Mesodermal cell (in vitro differentiated cells): ENCODE results near the gene UBE2J2.
A peak's percentile ranks its signal among the peaks of the same experiment; 100 is the strongest.

ENCODE experiments used
- H3K27ac ChIP-seq: 2 replicates; pipeline ENCODE4 v1.7.0; 2013; ENCODE audit warnings: mild to moderate bottlenecking, low read depth, low read length, moderate library complexity; ENCODE audit not compliant: severe bottlenecking
- H3K36me3 ChIP-seq: 2 replicates; pipeline ENCODE4 v1.7.1; 2013; ENCODE audit warnings: mild to moderate bottlenecking, low read length, moderate library complexity; ENCODE audit not compliant: control insufficient read depth, insufficient read depth
- H3K4me1 ChIP-seq: one replicate; pipeline ENCODE4 v1.7.1; 2013; ENCODE audit warnings: mild to moderate bottlenecking, low read length; ENCODE audit not compliant: insufficient read depth, control insufficient read depth, poor library complexity, severe bottlenecking
- H3K4me3 ChIP-seq: 2 replicates; pipeline ENCODE4 v1.7.0; 2013; ENCODE audit warnings: low read length, control low read depth, mild to moderate bottlenecking; ENCODE audit not compliant: insufficient read depth, poor library complexity, severe bottlenecking; ENCODE audit errors: extremely low read depth
- H3K9me3 ChIP-seq: 2 replicates; pipeline ENCODE4 v1.7.1; 2013; ENCODE audit warnings: mild to moderate bottlenecking, low read length, moderate library complexity; ENCODE audit not compliant: control insufficient read depth
- WGBS, 2 experiments: methylation state at CpG; one replicate each; pipeline ENCODE4 v1.1.5; 2013; ENCODE audit warnings: missing lambda C conversion rate in 2 of 2; ENCODE audit not compliant: insufficient coverage in 2 of 2; 5-methylcytosine and 5-hydroxymethylcytosine counted together

The UBE2J2 gene

GRCh38 chr1:1308756-1309250, 35.1 kb upstream of the UBE2J2 start:
- 0 to 1% methylated on average over 55 to 61 of the region's 66 CpGs for WGBS, 2 experiments
- Histone ChIP-seq H3K27ac (peak overlapping the region; percentile 74), H3K36me3 (peaks cover 28% of the 10 kb centered on the region), H3K4me3 (peak overlapping the region; percentile 79), H3K4me1 (peaks cover 32% of the 10 kb centered on the region), H3K9me3 (no peaks in the 10 kb centered on the region)

- Histone ChIP-seq H3K4me1 (peaks cover 33% of the 10 kb centered on the region), H3K9me3 (no peaks in the 10 kb centered on the region), H3K27ac (peak within 1 kb of the TSS; percentile 95), H3K4me3 (peak within 1 kb of the TSS; percentile 79), H3K36me3 (peaks cover 21% of the 10 kb centered on the region)
- WGBS, 2 experiments: 0% methylated on average over 76 to 103 of the region's 131 CpGs
Measured at GRCh38 chr1:1307923-1308755, 34.5 kb upstream of the UBE2J2 start, which contains the start of the genes ACAP3 and PUSL1. Gene ACAP3, minus strand, starts transcription at chr1:1307930. Its CDS starts 115 bp downstream, at chr1:1307815. Gene PUSL1, plus strand, starts transcription at chr1:1308597. Its CDS starts 47 bp downstream, at chr1:1308644.

DNA sequence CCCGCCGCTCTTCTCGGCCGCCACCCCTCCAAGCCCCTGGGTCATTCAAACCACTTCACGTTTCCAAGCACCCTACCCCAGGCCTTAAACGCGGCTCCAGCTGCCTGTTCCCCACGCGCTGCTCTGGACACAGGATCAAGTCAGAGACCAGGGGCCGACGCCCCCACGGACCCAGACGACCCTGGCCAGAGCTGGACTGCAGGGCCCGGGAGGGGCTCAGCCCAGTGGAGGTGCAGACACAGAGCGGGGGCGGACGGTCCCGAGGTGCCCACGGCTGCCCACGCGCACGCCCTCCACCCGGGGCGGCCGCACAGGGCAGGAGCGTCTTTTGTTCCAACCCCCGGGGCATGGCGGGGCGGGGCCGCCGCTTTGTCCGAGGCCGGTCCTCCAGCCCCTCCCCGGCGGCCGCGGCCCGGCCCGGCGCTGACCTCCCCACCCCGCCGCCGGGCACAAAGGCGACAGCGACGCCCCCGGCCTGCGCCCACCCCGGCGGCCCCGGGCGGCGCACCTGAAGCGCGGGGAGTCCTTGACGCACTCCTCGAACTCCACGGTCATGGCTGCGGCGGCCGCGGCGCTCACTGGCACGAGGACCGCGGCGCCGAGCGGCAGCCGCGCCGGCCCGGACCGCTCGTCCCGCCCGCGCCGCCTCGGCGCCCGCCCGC, 33.7 kb upstream of the UBE2J2 start:
- Histone ChIP-seq H3K9me3 (no peaks in the 10 kb centered on the region), H3K36me3 (peaks cover 16% of the 10 kb centered on the region), H3K27ac (peak overlapping the region; percentile 36), H3K4me1 (peaks cover 33% of the 10 kb centered on the region), H3K4me3 (peak overlapping the region; percentile 79)
- WGBS, 2 experiments: 3% methylated on average over 50 to 56 of the region's 83 CpGs

GRCh38 chr1:1306661-1307260, 33.1 kb upstream of the UBE2J2 start:
- Histone ChIP-seq H3K4me3 (peak overlapping the region; percentile 79), H3K36me3 (peaks cover 12% of the 10 kb centered on the region), H3K4me1 (peaks cover 33% of the 10 kb centered on the region), H3K27ac (no peak overlapping the region), H3K9me3 (no peaks in the 10 kb centered on the region)
- WGBS, 2 experiments: 73 to 75% methylated on average over 25 to 27 of the region's 27 CpGs

- H3K36me3 ChIP-seq: peaks cover 6% of the 10 kb centered on the region
Measured at GRCh38 chr1:1306070-1306660, 32.5 kb upstream of the UBE2J2 start.

DNA sequence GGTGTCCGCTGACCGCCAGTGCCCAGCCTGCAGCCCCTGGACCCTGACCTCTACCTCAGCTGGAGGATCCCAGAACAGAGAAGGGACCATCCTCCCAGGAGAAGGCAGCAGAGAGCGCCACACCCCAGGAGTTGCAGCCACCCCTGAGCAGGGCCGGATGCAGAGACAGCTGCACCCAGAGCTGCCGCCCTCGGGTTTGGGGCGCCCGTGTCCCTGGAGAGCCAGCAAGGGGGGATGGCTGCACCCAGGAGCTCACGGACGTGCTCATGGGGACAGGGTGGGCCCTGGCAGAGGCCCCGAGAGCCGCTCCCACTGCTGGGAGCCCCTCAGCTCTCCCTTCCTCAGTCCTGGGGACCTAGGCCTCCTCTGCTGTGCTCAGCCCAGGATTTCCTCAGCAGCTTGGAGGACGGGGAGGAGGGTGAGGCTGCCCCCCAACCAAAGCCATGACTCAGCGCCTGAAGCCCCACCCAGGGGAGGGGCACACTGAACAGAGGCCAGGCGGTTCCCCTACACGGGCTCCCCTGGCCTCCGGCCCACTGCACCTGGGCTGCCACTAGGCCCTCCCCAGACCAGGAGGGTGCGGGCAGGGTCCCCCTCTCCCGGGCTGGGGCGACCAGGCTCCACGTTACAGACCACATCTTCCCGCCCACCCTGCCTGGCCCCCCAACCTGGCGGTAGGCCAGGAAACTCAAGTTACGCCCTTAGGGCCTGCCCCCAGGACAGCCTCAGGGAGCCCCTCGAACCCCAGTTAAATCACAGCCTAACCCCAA, 31.8 kb upstream of the UBE2J2 start:
- Histone ChIP-seq H3K27ac (peak overlapping the region; percentile 68), H3K36me3 (peaks cover under 1% of the 10 kb centered on the region), H3K4me3 (peak overlapping the region; percentile 79), H3K4me1 (peaks cover 33% of the 10 kb centered on the region), H3K9me3 (no peaks in the 10 kb centered on the region)
- WGBS, 2 experiments: 55 to 60% methylated on average over 17 to 25 of the region's 25 CpGs

More at GRCh38 chr1:1306070-1306660, 32.5 kb upstream of the UBE2J2 start:
- WGBS, 2 experiments: 47 to 69% methylated on average over 8 to 10 of the region's 11 CpGs
- Histone ChIP-seq H3K4me1 (peaks cover 33% of the 10 kb centered on the region), H3K4me3 (peak overlapping the region; percentile 79), H3K9me3 (no peaks in the 10 kb centered on the region), H3K27ac (peak overlapping the region; percentile 68)

- peaks cover 4% of the 10 kb centered on the region for H3K36me3 ChIP-seq
- peaks cover 31% of the 10 kb centered on the region for H3K4me1 ChIP-seq
- WGBS, 2 experiments: 27 to 34% methylated on average over 19 to 20 of the region's 29 CpGs
- H3K4me3 ChIP-seq: peak overlapping the region; percentile 14
- no peaks in the 10 kb centered on the region for H3K9me3 ChIP-seq
- H3K27ac ChIP-seq: peak overlapping the region; percentile 68
Measured at GRCh38 chr1:1304331-1305299, 31.0 kb upstream of the UBE2J2 start.

- Histone ChIP-seq H3K36me3 (peaks cover 4% of the 10 kb centered on the region), H3K27ac (no peak overlapping the region), H3K4me3 (no peak overlapping the region), H3K9me3 (no peaks in the 10 kb centered on the region), H3K4me1 (peaks cover 29% of the 10 kb centered on the region)
- WGBS, 2 experiments: 96 to 97% methylated on average over 8 to 12 of the region's 13 CpGs
Measured at GRCh38 chr1:1303736-1304135, 30.1 kb upstream of the UBE2J2 start.

DNA sequence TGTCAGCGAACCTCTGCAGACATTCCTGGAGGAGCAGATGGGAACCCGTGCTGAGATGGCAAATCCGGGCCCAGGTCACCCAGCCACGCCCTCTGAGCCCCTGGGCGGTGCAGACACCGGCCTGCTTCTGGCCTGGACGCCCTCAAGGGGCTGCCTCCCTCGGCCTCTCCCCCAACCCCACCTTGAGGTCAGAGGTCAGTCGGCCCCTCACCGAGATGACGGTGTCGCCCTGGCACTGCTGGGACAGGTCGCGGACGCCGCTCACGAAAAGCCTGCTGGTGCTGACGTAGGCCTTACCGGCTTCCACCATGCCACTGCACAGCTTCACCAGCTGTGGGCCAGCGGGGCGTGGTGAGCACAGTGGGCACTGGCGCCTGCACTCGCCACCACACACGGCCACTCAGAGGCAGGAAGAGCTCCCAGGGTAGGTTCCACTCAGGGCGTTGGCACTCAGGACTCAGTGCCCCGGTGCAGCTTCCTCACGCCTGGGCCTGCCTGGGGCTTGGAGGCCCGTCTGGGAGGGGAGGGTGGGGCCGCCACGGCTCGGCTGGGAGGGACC, 29.4 kb upstream of the UBE2J2 start:
- Histone ChIP-seq H3K4me3 (no peak overlapping the region), H3K4me1 (peaks cover 29% of the 10 kb centered on the region), H3K36me3 (peaks cover 5% of the 10 kb centered on the region), H3K9me3 (no peaks in the 10 kb centered on the region), H3K27ac (no peak overlapping the region)
- 92 to 94% methylated on average over 30 of the region's 31 CpGs for WGBS, 2 experiments
